Measurements from ENCODE around the gene SEC61A2. TPM values are rescaled to one million over a fixed set of nuclear protein-coding genes. Genes with fewer than 3 reads are reported as not detected.
A peak's percentile ranks its signal among the peaks of the same experiment; 100 is the strongest.

SEC61A2 gene
- total and polyA plus RNA-seq, 2 of the 4 experiments (the other 2 are of a cell fraction) = 6.8 to 10.3 TPM

- no peak overlapping the region for H3K4ac ChIP-seq (ENCODE audit: low read depth, low read length)
- no peak overlapping the region for H2AFZ ChIP-seq (replicated peaks; ENCODE audit: low read length, poor library complexity)
- intact Hi-C loops (cut with micrococcal nuclease) = no loop called here
- no peak overlapping the region for H2AK5ac ChIP-seq (ENCODE audit: low read depth, low read length)
- CTCF ChIA-PET = no interaction called here
- POLR2A ChIA-PET (ENCODE audit: unreplicated experiment) = no interaction called here
- H3K4me3 ChIP-seq (ENCODE audit: insufficient read depth, low read depth, low read length) = no peak overlapping the region
- no peak overlapping the region for H2BK15ac ChIP-seq (ENCODE audit: low read depth, low read length)
- peaks cover 3% of the 10 kb centered on the region; the same call in 1 of the 2 replicates for H3K9me1 ChIP-seq (ENCODE audit: insufficient read depth, low read length)
- no peak overlapping the region for H2BK20ac ChIP-seq (ENCODE audit: low read depth, low read length)
- no peak overlapping the region for H2AK9ac ChIP-seq (replicated peaks; ENCODE audit: low read depth, low read length, poor library complexity)
- no peak overlapping the region for H3K27ac ChIP-seq (ENCODE audit: insufficient read depth, low read length)
- DNase-seq = peak; percentile 68
- no peak overlapping the region for H4K5ac ChIP-seq (ENCODE audit: low read depth, low read length)
- no peak overlapping the region for H3K18ac ChIP-seq (ENCODE audit: low read depth, low read length)
- peaks cover 0 to 9% of the 10 kb centered on the region in 2 experiments; a peak in 2 of 4 replicates for H3K79me1 ChIP-seq (ENCODE audit: low read depth in 1 of 2, low read length in 2 of 2)
- no TSS peak for BruUV-seq (replicated peaks)
- in situ Hi-C loops (cut with MboI; ENCODE audit: low sequenced_read_pairs) = no loop called here
- no peak overlapping the region for H3K9ac ChIP-seq (ENCODE audit: low read depth, low read length)
- peak; percentile 11; the same call in 1 of the 2 replicates for ATAC-seq (ENCODE audit: low read depth)
- no peak overlapping the region for H3K4me2 ChIP-seq (ENCODE audit: low read depth, low read length)
- no peak overlapping the region for H2BK120ac ChIP-seq (ENCODE audit: low read depth, low read length)
- H4K8ac ChIP-seq (ENCODE audit: low read depth in 2 of 2, low read length in 2 of 2) = no peak overlapping the region
- dilution Hi-C loops (cut with HindIII; ENCODE audit: low sequenced_read_pairs, unreplicated experiment) = no loop called here
- TF ChIP-seq RFX5 (IDR thresholded peaks at IDR 0.05; ENCODE audit: low read depth, low read length) (no peak), RAD21 (IDR thresholded peaks at IDR 0.05; ENCODE audit: low read length) (no peak), SMC3 (IDR thresholded peaks at IDR 0.05; ENCODE audit: low read depth, low read length) (no peak), FOS (IDR thresholded peaks at IDR 0.05; ENCODE audit: low read depth, low read length) (no peak), MAFK (IDR thresholded peaks at IDR 0.05; ENCODE audit: low read depth, low read length) (no peak), BHLHE40 (IDR thresholded peaks at IDR 0.05; ENCODE audit: low read depth, low read length) (no peak), USF2 (IDR thresholded peaks at IDR 0.05; ENCODE audit: low read depth, low read length) (no peak), MAZ (IDR thresholded peaks at IDR 0.05; ENCODE audit: borderline replicate concordance, low read depth, low read length) (no peak), NFE2L2 (IDR thresholded peaks at IDR 0.05; ENCODE audit: low read depth, low read length) (no peak), RCOR1 (IDR thresholded peaks at IDR 0.05; ENCODE audit: insufficient replicate concordance, low read length) (no peak), MXI1 (IDR thresholded peaks at IDR 0.05; ENCODE audit: borderline replicate concordance, low read depth, low read length) (no peak), CHD1 (IDR thresholded peaks at IDR 0.05; ENCODE audit: low read depth, low read length) (no peak), POLR2A (IDR thresholded peaks at IDR 0.05; ENCODE audit: low read depth, low read length) (no peak), CEBPB (IDR thresholded peaks at IDR 0.05; ENCODE audit: low read depth, low read length) (no peak)
- TF ChIP-seq, protein P1, sequence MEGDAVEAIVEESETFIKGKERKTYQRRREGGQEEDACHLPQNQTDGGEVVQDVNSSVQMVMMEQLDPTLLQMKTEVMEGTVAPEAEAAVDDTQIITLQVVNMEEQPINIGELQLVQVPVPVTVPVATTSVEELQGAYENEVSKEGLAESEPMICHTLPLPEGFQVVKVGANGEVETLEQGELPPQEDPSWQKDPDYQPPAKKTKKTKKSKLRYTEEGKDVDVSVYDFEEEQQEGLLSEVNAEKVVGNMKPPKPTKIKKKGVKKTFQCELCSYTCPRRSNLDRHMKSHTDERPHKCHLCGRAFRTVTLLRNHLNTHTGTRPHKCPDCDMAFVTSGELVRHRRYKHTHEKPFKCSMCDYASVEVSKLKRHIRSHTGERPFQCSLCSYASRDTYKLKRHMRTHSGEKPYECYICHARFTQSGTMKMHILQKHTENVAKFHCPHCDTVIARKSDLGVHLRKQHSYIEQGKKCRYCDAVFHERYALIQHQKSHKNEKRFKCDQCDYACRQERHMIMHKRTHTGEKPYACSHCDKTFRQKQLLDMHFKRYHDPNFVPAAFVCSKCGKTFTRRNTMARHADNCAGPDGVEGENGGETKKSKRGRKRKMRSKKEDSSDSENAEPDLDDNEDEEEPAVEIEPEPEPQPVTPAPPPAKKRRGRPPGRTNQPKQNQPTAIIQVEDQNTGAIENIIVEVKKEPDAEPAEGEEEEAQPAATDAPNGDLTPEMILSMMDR (conservative IDR thresholded peaks at IDR 0.05; ENCODE audit: low read depth, low read length) = no peak
- TF ChIP-seq, protein P2, sequence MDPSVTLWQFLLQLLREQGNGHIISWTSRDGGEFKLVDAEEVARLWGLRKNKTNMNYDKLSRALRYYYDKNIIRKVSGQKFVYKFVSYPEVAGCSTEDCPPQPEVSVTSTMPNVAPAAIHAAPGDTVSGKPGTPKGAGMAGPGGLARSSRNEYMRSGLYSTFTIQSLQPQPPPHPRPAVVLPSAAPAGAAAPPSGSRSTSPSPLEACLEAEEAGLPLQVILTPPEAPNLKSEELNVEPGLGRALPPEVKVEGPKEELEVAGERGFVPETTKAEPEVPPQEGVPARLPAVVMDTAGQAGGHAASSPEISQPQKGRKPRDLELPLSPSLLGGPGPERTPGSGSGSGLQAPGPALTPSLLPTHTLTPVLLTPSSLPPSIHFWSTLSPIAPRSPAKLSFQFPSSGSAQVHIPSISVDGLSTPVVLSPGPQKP (IDR thresholded peaks at IDR 0.05; ENCODE audit: borderline replicate concordance, low read depth, low read length) = no peak
- no peak overlapping the region for H2BK5ac ChIP-seq (ENCODE audit: low read depth, low read length, poor library complexity, severe bottlenecking)
- H3K14ac ChIP-seq (replicated peaks; ENCODE audit: low read depth, low read length) = no peak overlapping the region
- no peaks in the 10 kb centered on the region for H4K20me1 ChIP-seq (ENCODE audit: insufficient read depth, low read length)
- H3K36me3 ChIP-seq (ENCODE audit: control insufficient read depth, insufficient read depth, low read length) = peaks cover 18% of the 10 kb centered on the region
- no peaks in the 10 kb centered on the region for H3K27me3 ChIP-seq (ENCODE audit: control insufficient read depth, insufficient read depth, low read length)
- no peak overlapping the region for H3K56ac ChIP-seq (ENCODE audit: extremely low read depth, insufficient read depth, low read length)
- WGBS, 2 experiments (ENCODE audit: extremely low coverage in 2 of 2, insufficient read length in 1 of 2) = no CpG with 5 or more reads among the region's 6 CpGs
- no peak overlapping the region for H3K23ac ChIP-seq (ENCODE audit: low read depth, low read length)
- no peaks in the 10 kb centered on the region for H3K4me1 ChIP-seq (ENCODE audit: control insufficient read depth, insufficient read depth, low read length)
- no peak overlapping the region for H4K91ac ChIP-seq (ENCODE audit: insufficient read depth, low read depth, low read length)
- H3K9me3 ChIP-seq (ENCODE audit: control insufficient read depth, insufficient read depth, low read length) = no peaks in the 10 kb centered on the region
Observed at GRCh38 chr10:12081879-12082557, 47.5 kb upstream of the SEC61A2 start.
